ENCODE data around the gene DACH2.

DNA sequence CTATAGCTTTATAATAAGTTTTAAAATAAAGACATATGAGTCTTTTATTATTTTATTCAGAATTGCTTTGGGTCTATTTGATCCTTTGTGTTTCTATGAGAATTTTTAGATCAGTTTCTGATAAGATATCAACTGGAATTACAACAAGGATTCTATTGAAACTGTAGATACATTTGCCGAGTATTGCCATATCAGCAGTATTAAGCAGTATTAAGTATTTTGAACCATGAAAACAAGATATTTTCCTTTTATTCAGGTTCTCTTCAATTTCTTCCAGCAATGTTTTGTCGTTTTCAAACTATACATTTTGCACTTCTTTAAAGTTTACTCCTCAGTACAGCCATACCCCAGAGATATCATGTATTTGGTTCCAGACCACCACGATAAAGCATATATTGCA lies 598.8 kb downstream of the DACH2 start:
- TF ChIP-seq POLR2A (IDR thresholded peaks at IDR 0.05; ENCODE audit: low read depth, low read length) (no peak), TAF1 (IDR thresholded peaks at IDR 0.05; ENCODE audit: borderline replicate concordance, low read depth, low read length) (no peak), POLR2AphosphoS5 (IDR thresholded peaks at IDR 0.05; ENCODE audit: low read depth, low read length) (no peak)

Data from GM12892 (cell line).